Measurements from ENCODE around the gene LCN1.
"Not testable (repeated sequence)": the region's sequence is repeated elsewhere in the genome, so short reads cannot be mapped to it uniquely, and the experiment has no call there.

Gene LCN1

DNA sequence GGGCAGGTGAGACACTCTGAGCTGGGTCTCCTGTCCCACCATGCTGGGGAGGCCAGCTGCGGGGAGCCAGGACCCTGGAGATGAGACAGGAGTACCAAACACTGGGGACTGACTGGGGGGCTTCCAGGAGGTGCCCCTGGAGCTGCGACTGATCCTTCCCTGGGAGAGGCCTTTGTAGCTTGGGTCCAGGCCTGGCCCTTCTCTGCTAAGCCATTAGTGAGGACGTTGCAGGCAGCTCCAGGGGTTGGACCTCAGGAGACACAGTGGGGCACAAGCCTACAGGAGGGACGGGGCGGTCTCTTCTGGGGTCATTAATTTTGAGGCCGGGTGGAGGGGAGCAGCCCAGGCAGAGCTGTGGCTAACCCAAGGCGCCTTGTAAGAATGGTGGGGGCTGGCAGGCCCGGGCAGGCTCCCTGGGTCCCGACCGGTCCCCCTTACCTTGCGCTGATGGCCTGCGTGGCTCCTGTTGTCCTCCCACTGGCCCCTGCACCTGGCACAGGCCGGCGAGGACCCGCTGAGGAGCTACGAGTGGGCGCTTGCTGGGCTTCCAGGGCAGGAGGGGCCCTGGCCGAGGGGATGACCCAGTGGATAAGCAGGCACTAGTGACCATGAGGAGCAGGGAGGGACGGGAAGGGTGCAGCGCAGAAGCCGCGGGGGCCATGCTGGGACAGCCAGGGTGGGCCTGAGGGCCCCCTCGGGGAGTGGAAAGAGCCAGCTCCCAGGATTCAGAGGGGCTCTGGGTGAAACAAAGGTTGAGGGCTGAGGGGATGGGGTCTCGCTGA, 15.6 kb upstream of the LCN1 start:
- DNase-seq, result no peak

- no peak for DNase-seq
Observed at GRCh38 chr9:135506327-135507103, 14.7 kb upstream of the LCN1 start.

DNA sequence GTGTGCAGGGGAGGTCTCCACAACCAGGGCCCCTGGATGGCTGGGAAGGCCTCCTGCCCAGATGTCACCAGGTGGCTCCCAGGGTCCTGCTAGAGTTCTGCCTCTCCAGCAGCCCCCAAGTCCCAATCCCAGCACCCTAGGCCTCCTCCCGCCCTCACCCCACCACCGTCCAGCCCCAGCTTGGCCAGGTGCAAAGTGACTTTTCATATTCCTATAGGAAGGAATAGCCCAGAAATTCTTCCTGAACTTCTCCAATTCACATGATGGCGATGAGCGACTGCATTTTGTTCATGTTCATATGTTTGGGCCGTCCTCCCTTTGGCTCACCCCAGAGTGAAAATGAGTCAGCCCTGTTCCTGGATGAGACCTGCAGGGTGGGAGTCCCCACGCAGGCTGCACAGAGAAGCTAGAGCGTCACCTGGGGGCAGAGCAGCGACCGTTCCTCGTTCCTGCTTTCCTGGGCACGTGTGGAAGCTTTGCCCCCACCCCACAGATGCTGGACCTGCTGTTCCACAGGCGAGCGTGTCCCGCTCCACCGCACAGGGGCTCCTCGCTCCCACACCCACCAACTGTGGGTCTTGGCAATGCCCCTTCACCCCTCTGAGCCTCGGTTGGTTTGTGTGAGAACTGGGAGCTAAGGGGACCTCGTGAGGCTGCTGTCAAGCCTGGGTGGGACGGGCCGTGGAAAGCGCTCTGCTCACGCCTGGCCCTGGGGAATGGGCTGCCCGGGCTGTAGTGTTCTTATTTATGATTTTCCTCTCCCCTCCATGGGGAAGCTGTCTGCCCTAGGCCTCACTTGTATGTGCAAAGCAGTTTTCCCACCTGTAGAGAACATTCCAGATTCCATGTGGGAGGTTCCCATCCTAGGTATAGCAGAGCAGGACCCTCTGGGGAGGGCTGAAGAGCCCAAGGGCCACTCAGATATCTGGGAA, 13.9 kb upstream of the LCN1 start:
- no peak for DNase-seq

DNA sequence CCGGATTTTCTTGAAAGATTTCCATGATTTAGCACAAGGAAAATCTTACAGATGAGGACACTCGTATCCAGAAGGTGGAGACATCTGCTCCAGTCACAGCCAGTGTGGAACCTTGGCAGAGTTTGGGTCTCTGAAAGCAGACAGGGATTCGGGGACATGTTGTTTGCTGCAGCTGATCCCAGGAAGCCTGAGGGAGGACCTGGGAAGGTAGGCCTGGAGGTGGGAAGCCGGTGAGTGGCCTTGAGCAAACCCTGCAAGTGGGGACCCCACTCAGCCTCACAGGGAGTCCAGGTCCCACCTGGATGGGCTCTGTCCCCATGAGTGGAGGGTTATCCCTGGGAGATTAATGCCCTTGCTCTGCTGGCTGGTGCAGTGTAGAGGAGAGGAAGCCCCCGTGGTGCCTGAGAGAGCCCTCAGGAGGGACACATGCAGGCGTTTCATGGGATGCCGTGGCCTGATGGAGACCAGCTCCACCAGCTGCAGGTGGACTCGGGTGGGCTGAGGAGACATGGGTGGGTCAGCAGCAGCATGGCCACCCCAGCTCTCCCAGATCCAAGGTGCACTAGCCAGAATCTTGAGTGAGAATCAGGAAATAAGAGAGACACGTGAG, 12.9 kb upstream of the LCN1 start:
- no peak for DNase-seq

GRCh38 chr9:135509458-135509857, 11.8 kb upstream of the LCN1 start:
- no peak for DNase-seq

GRCh38 chr9:135512241-135512603, 9.0 kb upstream of the LCN1 start:
- no peak for DNase-seq

DNA sequence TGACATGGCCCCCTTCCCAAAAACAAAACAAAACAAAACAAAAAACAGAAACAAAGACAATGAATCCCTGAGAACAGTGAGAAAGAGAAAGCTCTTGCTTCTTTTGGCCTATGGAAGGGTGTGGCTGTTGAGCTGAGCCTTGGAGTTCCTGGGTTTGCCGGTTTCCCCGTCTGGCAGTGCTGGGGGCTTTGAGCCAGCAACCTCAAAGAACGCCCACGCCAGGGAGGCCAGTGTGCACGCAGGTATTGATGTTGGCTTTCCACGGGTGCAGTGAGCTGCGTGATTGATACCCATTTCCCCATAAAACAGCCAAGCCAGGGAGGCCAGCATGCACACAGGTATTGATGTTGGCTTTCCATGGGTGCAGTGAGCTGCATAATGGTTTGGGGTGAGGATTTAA, 8.3 kb upstream of the LCN1 start:
- no peak for DNase-seq

- DNase-seq, result no peak
Observed at GRCh38 chr9:135513351-135513846, 7.8 kb upstream of the LCN1 start.

DNA sequence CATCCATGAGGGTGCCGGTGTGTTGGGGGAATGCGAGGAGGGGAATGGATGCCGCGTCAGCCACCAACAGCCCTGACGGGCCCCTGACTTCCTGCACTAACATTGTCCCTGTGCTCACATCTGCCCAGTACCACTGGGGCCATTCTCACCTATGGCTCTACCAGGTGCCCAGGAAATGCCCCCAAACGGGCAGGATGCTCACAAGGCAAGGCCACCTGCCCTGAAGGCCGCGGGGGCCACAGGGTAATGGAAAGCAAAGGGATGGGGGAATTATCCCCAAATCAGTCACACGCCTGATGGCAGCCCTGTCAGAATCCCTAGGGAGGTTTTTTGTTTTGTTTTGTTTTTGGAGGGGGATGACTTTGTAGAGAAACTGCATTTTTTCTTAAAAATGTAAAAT, 7.3 kb upstream of the LCN1 start:
- DNase-seq, result not testable (repeated sequence)

DNA sequence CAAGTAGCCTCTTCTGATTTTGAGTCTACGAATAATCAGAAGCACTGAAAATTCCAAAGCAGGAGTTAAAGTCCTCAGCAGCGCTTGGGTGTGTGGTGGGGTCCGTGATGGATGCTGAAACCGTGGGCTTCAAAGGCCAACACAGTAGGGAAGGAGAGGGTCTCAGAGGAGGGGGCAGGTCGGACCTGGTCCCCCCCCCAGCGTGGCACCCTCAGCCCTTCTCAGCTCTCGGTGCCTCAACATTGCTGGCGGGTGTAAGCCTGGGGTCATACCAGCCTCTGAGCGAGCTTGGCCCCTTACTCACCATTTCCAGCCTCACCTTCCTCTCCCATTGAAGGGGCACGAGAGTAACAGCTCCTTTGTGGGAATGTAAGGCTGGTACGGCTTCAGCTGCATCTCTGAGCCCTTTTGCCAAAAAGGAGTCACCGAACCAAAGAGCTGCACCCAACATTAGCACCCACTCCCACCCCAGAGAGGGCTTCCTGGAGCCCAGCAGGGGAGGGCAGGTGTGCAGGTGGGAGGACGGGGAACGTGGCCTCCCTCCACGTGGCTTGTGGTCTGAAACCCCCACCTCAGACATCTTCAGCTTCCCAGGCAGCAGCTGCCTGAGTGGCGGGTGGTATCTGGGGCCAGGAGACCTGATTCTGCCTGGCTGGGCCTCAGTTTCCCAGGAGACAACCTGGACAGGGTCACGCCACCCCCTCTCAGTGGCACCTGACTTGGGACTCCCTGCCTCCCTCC, 6.7 kb upstream of the LCN1 start:
- no peak for DNase-seq

DNA sequence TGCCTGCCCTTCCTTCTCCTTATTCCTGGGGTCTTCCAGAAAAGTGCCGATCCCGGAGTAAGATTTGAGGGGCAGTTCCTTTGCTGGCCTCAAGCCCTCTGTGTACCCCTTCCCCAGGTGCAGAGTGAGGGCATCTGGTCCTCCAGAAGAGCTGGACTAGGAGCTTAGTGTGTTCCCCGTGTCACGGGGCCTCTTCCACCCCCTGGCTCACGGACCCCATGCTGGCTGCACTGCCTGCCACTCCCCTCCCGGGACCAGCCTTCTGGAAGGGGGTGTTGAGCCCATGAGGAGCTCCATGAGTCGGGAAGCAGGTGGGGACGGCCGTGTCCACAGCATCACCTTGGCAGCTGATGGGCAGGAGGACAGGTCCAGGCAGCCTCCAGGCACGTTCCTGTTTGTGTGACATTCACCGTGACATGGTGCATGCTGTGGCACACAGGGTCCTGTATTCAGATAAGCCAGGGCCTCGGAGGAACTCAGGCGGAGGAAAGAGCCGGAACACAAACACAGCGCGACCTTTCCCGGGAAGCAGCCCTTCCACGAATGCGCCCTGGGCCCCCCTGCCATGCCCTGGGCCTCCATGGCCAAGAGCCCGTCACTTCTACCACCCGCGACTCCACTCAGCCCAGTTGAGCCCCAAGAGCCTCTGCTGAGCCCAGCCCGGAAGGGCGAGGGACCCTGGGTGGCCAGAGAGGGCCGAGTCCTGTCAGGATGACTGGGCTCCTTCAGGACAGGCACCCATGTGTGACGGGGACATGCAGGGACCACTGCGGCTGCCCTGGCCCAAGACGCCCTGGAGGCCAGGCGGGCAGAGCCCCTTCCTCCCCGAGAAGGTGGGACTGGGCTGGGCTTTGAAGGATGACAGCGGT, 5.9 kb upstream of the LCN1 start:
- DNase-seq, result no peak

- no peak for DNase-seq
Observed at GRCh38 chr9:135516132-135516860, 4.9 kb upstream of the LCN1 start.

DNA sequence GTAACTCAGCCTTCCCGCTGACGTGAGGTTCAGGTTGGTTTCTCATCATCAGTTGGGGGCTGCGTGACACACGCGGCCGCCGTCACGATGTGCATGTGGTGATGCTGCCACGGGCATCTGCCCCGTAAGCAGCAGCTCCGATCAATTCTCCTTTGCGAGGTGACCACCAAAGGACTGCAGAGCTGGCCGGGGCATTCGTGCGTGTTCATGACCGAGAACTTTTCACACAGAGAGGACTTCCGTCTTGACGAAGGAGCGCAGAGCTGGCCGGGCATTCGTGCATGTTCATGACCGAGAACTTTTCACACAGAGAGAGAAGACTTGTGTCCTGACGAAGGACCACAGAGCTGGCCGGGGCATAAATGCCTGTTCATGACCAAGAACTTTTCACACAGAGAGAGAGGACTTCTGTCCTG, 3.8 kb upstream of the LCN1 start:
- DNase-seq, result no peak

DNA sequence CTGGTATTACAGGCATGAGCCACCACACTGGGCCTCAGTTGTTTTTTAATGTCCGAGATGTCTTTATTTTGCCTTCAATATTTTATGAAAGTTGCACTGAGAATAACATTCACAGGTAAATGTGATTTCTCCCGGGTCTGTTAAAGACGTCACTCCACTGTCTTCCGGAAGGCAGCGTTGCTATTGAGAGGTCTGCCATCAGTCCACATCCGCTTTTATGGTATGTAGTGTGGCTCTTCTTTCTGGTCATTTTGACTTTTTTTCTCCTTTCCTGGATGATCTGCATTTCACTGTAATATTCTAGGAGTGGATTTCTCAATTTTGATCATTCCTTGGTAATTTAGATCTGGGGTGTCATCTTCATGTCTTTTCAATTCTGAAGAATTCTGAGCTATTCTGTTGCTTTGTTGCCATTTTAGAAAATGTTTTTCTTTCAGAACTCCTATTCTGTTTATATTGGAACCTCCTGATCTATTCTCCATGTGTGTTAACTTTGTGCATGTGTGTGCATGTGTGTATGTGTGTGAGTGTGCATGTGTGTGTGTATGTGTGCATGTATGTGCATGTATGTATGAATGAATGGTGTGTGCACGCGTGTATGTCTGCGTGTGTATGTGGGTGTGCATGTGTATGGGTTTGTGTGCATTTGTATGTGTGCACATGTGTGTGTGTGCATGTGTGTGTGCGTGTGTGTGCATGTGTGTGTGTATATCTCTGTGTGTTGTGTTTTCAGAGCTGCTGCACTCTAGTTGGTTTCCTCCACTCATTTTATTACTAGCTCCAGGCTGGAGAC, 1.9 kb upstream of the LCN1 start:
- DNase-seq, result no peak

DNA sequence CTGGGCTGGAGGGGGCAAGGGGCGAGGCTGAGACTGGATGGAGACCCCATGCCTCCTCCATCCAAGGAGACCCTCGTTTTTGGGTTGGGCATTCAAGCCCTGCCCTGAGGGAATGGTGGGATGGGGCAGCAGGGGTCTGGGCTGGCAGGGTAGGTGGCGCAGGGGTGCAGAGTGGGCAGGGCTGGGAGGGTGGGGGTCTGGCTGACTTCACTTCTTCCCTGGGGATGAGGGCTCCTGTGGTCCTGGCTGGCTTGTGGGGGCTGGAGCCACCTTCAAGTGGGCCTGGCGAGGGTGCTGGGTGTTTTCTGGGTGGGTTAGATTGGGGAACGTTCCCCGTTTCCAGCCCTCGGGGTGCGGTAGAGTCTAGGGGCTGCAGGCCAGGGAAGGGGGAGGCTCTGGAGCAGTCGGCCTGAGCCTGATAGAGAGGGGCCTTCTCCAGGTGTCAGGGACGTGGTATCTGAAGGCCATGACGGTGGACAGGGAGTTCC, 412 bp downstream of the LCN1 start:
- no peak for DNase-seq

- no peak for DNase-seq
Observed at GRCh38 chr9:135522137-135522877, 1.1 kb downstream of the LCN1 start.

DNA sequence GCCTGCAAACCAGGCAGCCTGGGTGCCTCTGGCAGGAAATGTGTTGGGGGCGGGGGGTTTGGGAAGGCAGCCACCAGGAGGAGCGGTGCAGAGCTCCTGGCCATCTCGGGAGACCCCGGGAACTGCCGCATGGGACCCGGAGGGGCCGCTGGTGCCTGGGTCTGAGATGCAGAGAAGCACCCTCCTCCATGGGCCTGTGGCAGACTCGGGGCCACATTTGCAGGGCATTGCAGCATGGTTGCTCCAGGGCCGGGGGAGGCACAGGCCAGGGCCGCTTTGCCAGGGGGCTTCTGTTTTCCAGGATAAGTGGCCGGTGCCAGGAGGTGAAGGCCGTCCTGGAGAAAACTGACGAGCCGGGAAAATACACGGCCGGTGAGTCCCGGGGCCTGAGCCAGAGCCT, 1.7 kb downstream of the LCN1 start:
- DNase-seq, result no peak

DNA sequence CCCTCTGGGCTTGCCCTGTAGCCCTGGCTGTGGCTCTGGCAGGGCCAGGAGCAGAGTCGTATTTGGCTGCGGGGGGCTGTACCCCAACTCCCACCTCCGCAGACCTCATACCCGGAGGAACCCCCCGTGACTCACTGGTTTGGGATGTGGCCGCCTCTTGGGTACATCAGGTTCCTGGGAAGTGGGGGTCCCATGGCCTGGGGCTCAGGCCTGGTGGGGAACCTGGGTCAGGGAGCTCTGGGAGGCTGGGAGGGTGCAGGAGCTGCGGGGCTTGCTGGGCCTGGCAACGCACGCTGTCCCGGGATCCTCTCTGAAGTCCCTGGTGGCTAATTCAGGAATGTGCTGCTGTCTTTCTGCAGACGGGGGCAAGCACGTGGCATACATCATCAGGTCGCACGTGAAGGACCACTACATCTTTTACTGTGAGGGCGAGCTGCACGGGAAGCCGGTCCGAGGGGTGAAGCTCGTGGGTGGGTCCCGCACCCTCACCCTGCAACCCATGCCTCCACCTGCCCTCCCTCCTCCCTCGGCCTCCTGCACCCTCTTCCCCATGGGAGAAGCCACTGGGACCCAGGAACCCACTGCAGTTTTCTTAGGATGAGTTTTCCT, 2.4 kb downstream of the LCN1 start:
- no peak for DNase-seq
